Loucy (cell line): ENCODE results near the gene DCD.

Source experiments
- EZH2phosphoT487 ChIP-seq: fragments of 200-600 bp; IDR thresholded peaks from 2 replicates; pipeline ENCODE4 v1.6.1; 2018; ENCODE audit warnings: antibody characterized with exemption, mild to moderate bottlenecking, moderate library complexity, borderline replicate concordance
- TF ChIP-seq, protein P1 (sequence below): fragments of 200-600 bp; sonication (generic); conservative IDR thresholded peaks from 2 replicates; pipeline ENCODE4 v1.5.1; 2014; ENCODE audit warnings: mild to moderate bottlenecking, antibody characterized with exemption, low read length

DNA sequence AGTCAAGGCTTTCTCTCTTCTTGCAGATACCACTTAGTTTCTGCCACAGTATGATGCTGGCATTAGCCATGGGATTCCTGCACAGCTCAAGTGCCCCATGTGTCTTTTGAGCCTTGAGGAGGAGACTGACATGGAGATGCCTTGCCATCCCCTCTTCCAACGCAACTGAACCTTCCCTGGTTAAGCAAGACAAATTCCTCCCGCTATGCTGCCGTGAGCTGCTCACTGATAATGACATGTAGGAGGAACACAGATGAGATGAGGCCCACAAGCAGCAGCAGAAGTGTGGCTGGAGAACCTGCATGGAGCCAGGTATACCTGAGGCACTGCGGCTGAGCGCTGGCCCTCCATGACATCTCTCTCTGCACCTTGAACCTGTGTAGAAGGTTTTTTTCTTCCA, 44.3 kb downstream of the DCD start:
- TF ChIP-seq, protein P1, sequence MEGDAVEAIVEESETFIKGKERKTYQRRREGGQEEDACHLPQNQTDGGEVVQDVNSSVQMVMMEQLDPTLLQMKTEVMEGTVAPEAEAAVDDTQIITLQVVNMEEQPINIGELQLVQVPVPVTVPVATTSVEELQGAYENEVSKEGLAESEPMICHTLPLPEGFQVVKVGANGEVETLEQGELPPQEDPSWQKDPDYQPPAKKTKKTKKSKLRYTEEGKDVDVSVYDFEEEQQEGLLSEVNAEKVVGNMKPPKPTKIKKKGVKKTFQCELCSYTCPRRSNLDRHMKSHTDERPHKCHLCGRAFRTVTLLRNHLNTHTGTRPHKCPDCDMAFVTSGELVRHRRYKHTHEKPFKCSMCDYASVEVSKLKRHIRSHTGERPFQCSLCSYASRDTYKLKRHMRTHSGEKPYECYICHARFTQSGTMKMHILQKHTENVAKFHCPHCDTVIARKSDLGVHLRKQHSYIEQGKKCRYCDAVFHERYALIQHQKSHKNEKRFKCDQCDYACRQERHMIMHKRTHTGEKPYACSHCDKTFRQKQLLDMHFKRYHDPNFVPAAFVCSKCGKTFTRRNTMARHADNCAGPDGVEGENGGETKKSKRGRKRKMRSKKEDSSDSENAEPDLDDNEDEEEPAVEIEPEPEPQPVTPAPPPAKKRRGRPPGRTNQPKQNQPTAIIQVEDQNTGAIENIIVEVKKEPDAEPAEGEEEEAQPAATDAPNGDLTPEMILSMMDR, result no peak
- TF ChIP-seq EZH2phosphoT487, result no peak
